Hematopoietic multipotent progenitor cell treated with erythropoietin and hydrocortisone succinate and interleukin-3 and kit ligand, for 4 days (in vitro differentiated cells): ENCODE measurements around the gene FSTL4.
"Not testable (repeated sequence)": the region's sequence is repeated elsewhere in the genome, so short reads cannot be mapped to it uniquely, and the experiment has no call there.

Source experiments
- DNase-seq: peaks from one replicate; pipeline ENCODE4 v3.0.0-alpha.2; 2015

The FSTL4 gene

DNA sequence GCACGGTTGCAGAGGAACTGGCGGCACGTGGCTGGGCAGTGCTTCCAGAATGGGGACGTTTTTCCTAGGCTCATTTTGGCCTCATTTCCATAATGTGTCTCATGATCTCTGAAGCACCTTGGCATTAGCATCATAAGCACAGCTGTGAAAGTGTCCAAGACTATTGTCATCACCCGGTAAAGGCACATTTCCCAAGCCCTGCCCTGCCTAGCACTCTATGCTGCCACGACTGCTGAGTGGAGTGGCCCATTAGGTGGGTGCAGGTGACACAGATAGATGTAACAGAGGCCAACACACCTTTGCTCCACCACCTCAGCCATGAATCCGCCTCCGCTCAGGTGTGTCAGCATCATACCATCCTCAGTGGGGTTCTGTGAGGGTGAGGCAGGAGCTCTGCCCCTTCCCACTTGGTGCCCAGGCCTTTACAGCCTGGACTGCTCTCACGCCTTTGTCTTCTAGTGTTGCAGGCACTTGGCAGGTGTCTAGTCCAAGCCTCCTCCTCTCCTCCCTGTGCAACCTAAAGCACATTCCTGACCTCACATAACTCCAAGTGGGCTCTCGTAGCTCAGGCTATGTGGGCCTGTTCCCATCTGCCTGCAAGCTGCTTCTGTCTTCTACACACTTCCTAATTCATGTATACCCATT, 213.0 kb downstream of the FSTL4 start:
- DNase-seq = no peak

DNA sequence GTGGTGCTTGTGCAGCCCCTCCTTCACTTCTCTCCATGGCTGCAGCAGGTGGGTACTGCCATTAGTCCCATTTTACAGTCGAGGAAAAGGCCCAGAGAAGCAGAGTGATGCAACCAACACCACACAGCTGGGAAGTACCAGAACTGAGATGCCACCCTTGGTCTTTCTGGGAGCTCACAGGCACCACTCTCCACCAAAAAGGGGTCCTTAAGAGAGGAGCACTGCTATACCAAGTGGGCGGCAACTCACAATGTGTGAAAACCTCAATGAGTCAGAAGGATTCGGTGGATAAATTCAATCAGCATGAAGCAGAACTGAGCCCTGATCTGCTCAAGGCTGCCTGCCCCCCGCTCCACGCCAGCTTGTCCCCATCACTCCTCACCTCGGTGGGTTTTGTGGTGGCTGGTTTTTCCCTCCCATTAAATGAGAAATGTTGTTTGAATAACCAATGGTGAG, 213.7 kb downstream of the FSTL4 start:
- no peak for DNase-seq

DNA sequence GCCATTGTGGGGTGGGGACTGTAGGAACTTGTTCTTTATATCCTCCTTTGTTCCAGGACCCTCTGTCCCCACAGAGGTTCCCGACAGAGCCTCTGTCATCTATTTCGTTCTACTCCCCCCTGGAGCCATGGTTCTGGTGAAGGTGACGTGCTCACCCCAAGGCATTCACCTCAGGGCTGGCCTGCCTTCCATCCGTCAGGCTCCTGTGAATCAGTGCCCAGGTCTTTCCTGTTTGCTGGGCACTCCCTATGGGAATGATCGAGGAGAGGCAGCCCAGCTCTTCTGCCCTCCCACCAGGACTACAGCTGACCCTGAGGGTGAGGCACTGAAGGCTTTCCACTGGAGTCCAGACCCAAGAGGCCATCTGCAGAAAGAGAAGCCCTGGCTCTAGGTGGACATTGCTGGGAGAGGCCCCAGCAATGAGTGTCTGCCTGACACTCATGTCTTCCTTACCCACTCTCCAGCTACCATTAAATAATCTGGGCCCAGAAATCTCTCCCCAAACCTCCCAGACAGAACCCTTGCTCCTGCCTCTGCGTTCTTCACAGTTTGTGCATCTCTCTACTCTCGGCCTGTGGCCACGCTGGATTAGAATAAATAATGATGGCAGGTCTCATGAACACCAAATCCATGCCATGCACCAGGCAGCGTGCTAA, 214.2 kb downstream of the FSTL4 start:
- DNase-seq = no peak

DNA sequence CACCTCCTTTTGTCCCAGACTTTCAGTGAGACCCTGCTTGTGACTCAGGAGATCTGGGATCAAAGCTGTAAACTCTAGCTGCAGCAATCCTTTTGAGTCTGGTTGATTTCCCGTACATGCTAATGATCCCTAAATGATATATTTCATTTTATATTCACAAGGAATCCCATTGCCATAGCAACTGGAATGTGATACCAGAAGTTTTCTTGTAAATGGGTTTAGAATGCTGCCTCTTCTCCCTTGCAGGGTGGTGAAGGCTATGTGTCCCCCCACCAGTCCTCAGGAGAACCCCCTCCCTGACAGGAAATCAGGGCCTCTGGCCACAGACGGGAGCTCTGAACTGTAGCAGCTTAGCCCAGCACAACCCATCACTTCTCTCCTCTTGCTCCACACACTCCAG, 215.0 kb downstream of the FSTL4 start:
- DNase-seq = no peak

DNA sequence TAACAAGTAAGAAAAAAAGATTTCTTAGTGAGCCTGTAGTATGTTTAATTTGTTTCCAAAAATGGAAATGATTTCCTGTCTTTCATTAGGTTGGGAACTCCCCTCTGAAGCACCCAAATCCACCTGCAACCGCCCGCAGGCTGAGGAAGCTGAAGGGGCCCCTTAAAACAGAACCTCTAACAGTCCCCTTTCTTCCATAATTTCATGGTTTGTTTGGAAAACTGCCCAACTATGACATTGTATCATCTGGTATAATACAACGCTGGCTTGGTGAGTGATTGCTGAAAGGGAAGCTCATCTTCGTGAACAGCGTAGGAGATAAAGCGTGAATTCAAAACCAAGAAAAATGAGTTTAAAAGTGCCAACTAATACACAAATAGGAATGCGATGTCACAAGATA, 215.5 kb downstream of the FSTL4 start:
- peak; percentile 16 for DNase-seq

DNA sequence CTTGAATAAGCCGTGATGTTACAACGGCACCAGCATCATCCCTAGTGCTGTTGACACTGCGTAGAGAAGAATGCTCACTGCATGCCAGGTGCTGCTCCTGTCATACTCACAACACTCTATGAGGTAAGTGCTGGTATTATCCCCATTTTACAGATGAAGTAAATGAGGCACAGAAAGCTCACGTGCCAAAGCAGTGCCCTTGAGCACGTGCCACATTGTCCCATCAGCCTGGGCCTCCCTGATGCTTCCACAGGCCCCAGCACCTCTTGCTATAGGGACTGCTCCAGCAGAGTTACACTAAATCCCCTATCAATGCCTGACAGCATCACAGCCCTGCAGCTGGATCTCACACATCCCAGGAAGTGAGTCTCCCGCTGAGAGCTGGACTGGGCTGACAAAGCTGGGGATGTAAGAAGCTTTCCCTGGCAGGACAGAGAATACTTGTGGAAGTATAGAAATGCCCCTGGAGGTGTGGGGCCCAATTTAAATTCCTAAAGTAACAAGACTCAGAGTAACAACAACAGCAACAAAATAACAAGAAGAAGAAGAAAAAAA, 216.1 kb downstream of the FSTL4 start:
- no peak for DNase-seq

DNA sequence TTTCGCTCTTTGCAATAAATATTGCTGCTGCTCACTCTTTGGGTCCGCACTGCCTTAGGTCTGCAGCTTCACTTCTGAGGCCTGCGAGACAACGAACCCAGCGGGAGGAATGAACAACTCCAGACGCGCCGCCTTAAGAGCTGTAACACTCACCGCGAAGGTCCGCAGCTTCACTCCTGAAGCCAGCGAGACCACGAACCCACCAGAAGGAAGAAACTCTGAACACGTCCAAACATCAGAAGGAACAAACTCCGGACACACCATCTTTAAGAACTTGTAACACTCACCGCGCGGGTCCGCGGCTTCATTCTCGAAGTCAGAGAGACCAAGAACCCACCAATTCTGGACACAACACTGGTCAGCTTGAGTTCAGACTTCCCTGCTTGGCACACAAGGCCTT, 217.1 kb downstream of the FSTL4 start:
- DNase-seq = not testable (repeated sequence)

DNA sequence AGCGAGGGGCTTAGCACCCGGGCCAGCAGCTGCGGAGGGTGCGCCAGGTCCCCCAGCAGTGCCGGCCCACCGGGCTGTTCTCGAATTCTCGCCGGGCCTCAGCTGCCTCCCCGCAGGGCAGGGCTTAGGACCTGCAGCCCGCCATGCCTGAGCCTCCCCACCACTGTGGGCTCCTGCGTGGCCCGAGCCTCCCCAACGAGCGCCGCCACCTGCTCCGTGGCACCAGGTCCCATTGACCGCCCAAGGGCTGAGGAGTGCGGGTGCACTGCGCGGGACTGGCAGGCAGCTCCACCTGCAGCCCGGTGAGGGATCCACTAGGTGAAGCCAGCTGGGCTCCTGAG, 217.9 kb downstream of the FSTL4 start:
- DNase-seq = not testable (repeated sequence)

DNA sequence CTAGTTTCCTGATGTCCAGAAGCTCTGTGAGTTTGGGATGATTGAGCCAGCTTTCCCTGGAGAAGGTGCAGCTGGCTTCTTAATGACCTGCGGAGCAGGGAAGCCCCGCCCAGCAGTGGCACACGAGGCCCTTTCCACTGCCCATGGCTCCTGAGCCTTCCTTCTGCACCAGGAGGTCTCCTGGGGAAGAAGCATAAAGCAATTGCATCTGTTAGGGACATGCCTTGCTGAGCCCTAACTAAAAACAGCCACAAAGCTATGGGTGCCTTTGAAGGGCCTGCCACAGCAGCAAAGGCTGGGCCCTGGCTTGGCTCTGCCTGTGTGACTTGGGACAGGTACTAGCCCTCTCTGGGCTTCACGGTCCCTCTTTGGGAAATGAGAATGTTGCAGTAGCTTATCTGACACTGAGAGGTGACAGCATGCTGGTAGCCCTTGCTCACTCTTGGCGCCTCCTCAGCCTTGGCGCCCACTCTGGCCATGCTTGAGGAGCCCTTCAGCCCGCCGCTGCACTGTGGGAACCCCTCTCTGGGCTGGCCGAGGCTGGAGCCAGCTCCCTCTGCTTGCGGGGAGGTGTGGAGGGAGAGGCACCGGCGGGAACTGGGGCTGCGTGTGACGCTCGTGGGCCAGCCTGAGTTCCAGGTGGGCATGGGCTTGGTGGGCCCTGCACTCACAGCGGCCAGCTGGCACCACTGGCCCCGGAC, 218.4 kb downstream of the FSTL4 start:
- no peak for DNase-seq

DNA sequence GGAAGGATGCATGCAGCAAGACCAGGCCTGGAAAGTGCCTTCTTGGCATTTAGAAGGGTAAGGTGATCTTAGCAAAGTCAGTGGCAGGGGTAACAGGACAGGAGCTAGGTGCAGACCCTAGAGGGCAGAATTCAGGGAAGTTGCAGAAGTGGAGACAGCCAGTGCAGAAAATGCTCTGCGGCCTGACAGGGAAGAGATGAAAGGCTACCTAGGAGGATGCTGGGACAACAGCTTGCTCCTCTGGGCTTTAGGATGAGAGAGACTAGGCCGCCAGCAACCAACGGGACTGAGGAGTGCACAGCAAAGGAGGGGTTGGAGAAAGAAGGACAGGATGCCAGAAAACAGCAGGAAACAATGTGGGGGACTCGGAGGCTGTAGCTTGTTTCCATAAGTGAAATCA, 219.9 kb downstream of the FSTL4 start:
- no peak for DNase-seq

DNA sequence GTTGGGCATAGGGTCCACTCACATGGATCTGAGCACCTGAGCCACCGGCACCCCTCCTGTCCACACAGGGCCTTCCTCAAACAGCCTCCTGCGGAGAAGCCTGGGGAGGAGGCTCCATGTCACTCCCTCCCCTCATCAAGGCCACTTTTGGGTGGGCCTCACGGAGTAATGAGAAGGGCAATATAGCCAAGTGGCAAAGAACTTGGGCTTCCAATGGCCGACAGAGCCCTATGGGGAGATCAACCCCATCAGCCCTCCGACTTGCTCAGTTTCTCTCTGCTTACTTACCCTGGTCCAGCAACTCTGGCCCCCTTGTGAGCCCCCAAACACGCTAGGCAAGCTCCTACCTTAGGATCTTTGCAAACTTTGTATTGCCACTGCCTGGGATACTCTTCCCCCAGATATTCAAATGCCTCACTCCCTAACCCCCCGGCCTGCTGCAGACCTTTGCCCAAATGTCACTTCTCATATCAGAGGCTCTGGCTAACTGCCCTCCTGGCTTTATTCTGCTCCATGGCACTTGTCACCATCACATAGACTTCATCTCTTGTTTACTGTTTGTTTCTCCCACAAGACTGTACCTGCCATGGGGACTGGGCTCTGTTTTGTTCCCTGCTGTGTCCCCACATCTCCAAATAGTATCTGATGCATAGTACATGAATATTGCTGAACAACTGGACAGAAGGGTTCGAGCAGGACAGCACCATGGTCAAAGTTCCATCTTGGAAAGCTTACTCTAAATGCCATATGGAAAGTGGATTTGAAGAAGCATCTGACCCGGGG, 220.8 kb downstream of the FSTL4 start:
- no peak for DNase-seq

DNA sequence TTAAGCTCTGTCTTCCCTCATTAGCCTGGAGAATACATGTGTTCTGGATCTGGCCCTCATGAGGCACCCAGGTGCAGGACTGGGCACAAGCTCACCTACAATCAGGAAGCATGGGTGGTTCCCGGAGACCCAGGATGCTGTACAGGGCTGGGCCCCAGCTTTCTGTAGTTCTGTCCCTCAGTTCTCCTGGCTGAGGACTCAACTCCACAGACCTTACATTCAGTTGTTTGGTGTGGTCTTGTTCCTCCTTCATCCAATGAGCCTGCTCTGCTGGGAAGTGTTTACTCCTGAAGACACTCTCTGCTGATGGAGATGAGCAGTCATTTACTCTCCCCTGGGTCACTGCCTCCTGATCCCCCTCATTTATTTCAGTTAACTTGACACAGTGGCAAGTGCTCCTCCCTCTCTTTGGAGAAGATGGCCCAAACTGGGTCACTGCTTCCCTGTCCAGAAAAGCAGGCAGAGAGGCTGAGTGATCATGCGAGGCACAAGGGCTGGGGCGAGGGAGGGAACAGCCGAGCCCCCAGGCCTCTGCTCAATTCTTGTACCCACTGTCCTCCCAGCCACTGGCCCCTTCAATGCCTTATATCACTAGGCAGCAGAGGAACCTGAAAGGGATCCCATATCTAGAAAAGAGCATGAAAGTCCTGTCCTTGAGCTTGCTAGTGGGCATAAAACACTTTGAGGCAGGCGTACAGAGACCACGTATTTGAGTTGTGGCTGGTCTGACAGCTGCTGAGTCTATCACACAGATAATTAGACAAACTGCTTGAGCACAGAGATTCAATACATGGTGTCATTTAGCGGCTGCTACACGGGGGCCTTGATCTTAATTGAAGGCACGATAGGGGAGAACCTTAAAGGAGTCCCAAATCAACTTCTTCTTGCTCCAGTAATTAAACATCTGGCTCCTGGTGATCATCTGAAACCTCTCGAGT, 221.7 kb downstream of the FSTL4 start:
- DNase-seq = no peak

DNA sequence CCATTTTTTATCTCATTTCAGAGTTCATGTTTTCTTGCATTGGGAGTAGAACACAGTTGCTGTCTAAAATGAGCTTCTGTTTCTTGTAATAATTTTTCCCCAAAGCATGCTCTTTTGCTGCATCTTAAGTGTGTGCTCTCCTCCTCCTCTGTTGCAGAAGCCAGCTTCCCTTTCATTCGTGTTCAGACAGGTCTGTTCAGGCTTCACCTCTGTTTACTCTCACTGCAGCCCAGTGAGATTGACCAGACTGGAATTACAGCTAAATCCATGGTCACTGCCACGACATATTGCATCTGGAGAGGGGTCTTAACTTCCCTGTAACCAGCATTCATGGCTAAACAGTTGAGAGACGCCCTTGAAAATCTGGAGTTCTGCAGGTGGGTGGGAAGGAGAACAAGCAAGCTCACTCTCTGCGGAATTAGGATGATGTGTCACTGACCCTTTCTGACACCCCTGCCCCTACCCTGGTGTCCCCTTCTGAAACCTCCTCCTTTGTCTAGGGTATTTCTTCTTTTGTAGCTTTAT, 223.2 kb downstream of the FSTL4 start:
- DNase-seq = no peak

DNA sequence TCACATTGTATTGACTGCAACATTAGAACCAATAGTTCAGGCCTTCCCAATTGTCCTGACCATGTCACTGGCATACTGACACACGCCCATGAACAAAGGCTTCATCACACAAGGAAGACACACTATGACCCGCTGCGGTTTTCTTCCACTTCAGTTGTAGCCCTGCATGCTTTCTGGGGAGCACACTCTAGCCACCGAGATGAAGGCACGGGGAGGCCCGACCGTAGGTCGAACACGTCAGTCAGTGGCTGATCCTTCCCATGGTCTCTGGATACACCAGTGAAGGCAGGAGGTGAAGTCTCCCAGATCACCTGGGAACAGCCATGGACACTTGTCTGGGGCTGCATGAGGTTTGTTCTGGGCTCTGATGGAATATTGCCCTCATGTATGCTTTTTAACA, 224.7 kb downstream of the FSTL4 start:
- no peak for DNase-seq

DNA sequence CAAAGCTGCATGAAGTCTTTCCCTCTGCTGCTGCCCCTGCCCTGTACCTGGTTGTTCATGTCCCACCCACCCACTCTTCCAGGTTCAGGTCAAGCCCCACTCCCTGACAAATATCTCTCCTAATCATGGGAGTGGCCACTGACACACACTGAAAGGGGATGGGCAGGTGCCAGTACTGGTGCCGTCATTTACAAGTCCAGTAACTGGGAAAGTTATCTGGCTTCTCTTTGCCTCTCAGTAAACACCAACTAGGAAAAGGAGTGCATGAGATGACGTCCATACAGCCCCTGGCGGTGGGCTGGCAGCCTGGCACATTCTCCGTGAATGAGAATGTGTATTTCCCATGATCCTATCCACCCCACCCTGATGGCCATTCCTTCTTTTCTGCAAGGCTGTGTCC, 225.2 kb downstream of the FSTL4 start:
- no peak for DNase-seq

DNA sequence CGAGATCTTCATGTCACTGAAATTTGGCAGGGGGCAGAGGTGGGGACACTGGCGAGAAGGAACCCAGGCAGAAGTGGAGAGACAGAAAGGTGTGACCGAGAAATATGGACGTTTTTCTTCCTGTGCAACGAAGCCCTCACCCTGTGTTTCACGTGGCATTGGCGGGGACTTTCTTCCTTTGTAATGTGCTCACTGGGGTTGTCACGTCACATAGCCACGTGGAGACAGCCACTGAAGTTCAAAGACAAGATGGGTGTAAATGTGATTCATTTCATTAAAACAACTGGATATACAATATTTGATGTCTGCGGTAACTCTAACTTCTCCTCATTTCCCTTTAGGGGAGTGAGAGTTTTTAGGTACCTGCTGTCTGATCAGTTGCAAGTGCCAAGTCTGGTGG, 225.7 kb downstream of the FSTL4 start:
- DNase-seq = no peak

DNA sequence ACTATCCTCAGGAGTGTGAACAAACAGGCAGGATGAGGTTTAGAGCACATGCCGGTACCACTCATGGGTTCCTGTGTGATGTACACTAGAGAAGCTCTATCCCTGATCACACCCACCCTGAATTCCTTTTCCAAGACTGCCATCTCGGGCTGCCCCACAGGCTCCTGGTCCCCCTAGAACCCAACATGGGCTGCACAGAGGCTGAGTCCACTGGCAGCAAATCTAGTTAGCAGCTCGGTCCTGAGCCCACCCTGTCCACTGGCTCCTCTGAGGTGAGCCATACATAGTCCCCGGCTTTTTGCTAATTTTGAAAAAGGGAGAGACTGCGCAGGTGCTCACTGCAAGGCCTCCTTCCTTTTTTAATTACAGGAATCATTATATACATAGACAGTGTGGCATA, 227.0 kb downstream of the FSTL4 start:
- no peak for DNase-seq

DNA sequence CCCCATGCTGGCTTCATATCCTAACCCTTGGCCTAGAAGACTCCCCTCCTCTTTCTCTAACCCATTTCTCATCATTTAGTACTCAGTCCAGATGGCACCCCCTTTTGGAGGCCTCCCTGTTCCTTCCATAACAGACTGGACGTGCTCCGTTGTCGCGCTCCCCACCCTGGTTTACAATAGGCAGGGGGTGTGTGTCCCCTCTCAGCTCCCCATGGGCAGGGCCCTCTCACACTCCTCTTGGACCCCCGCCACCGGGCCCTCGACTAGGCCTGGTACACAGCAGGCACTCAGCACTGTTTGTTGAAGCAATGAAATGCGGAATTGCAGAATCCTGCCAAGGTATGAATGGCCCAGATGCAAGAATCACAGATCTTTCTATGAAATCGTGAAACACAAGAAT, 227.4 kb downstream of the FSTL4 start:
- no peak for DNase-seq

DNA sequence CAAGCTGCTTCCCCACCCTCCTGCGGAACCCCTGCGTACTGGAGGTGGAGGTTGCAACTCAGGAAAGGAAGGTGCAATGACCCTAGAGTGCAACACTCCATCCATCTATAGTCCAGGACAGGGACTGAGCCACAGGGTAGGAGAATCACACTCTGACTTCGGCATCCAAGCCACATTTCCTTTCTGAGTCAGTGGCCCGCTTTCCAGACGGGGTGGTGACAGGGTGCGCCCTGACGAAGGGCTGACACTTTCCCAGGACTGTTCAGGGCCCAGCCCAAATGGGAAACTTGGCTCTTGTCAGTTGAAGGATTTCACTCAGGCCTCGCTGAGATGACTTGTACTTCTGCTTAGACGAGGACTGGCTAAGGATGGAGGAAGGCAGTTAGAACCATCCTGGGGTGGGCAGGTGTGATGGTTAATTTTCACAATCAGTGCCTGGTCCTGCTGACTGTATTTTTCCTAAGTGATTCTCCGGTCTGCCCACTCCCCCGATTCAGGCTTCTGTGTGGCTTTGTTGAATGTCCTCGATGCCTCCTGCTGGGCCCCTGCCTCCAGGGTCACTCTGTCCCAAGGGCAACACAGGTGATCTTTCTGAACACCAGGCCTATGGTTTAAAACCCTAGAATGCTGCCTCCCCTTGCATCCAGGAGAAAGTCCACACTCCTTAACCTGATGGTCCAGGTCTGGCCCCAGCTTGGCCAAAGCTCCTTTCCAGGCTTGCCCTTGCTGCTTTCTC, 228.1 kb downstream of the FSTL4 start:
- no peak for DNase-seq

DNA sequence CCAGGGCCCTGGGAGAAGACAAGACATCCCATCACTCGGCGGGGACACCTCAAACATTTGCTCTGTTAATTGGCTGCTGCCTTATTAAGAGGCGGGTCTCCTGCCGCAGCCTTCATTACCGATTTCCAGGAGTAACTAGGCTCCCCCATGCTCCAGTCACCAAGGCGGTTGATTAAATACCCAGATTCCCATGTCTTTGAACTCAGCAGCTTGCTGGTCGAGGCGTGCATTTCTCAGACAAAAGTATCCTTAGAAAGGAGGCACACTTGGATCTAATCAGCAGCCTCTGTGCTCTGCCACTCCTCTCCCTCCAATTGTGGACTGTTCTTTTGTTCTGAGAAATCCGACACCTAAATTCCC, 228.8 kb downstream of the FSTL4 start:
- no peak for DNase-seq
